ENCODE data around the gene HOXA7. TPM values are rescaled to one million over a fixed set of nuclear protein-coding genes. Genes with fewer than 3 reads are reported as not detected.

Gene HOXA7
- polyA plus RNA-seq, 4 donors, result 11.4 to 31.9 (median 27.3) TPM

DNA sequence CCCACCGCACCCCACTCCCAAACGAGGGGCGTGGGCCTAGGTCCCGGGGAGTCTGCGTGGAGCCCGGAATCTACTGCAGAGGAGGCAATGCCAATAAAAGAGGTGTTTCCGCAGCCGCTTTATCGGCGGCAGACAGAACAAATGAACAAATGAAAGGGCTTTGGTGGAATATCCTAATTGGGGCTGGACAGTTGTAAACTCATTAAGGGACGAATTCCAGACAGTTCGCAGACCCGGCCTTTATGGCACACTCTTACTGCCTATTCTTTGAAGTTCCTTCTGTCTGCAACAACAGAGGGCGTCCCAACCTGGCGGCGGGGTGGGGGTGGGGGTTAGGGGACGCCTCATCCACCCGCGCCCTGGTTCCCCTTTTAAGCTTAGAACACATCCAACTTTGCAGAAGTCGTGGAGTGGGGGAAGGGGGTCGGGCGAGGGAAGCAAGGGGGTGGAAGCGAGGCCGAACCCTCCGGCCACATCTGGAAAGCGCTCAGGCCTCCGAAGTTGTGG, 4.8 kb upstream of the HOXA7 start:
- no peak for DNase-seq (ENCODE audit: low read depth in 4 of 4, low spot score in 3 of 4)

DNA sequence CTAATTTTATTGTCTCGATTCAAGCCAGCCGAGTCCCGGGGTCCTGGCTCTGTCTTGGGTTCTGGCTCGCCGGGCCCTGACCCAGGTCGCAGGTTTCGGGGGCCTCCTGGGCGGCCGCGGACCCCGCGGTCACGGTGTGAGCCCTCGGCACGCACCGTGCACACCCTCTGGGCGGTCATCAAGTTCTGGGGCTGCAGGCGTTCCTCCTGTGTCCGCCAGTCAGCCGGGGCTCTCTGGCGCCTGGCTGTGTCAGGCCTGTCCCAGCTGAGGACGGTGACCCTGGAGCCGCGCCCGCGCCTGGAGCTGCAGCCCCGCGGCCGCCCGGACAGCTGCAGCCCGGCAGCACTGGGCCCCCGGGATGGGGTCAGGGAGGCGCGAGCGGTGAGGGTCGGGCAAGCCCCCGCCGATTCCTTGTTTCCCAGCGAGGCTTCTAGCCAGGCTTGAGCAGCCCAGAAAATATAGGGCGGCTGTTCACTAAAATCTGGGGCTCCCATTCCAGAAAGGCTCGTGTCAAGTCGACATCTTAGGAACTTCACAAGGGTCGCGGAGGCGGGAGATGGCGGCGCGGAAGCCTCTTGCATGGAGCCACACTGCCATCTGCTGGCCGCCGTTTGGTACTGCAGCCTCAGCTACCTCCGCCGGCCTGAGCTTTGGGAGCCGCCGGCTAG, 4.2 kb upstream of the HOXA7 start:
- DNase-seq (ENCODE audit: low read depth in 4 of 4, low spot score in 3 of 4), result peak in 3 of 4 donors; percentile 86 to 93 (median 86)

DNA sequence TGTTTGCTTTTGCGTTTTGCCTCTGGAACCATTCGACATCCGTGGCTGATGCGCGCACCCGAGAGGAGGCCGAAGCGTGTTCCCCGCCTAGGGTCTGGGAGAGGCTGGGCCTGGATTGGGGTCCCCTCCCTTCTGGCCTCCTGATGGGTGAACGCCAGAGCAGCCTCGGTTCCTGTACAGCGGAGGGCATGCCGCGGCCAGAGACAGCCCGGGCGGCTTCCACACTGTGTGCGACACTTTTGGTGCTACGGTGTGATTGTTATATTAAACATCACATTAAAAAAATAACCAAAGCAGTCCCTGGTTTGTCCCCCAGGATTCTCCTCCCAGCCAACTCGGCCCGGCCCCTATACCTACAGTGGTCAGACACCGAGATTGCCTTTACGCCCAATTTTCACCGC, 3.7 kb upstream of the HOXA7 start:
- DNase-seq (ENCODE audit: low read depth in 4 of 4, low spot score in 3 of 4), result no peak

DNA sequence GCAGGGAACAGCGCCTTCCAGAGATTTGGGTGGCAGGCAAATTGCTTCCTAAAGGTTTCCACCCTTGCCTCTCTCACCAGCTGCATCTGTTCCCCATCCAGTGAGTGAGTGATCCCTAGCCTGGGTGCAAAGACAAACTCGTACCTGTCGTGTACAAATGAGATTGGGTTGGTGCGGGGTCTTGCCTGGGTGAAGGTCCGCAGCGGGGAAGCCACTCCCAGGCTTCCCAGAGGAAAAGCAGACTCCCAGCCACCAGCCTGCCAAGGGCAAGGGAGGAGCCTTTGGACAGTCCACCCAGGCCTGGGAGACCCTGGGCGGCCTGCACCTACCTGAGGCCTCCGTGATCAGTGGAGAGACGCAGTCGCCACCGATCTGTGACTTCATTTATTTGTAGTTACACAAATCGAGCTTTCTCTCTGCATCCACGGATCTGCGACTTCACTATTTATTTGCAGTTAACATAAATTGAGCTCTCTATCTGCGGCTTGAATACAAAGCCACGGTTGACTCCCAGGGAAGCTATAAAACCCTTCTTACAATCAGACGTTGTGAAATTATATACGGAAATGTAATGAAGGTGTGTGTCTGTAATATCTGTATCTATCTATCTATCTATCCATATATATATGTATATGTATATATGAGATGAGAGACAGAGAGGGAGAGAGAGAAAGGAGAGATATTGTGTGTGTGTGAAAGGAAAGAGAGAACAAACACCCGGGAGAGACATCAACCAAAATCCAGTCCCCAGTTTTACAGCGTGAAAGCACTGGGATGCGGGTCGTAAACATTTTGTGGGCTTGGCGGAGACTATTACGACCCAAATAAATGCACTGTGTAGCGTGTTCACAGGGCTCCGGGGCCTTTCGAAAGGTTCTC, 3.0 kb upstream of the HOXA7 start:
- no peak for DNase-seq (ENCODE audit: low read depth in 4 of 4, low spot score in 3 of 4)

DNA sequence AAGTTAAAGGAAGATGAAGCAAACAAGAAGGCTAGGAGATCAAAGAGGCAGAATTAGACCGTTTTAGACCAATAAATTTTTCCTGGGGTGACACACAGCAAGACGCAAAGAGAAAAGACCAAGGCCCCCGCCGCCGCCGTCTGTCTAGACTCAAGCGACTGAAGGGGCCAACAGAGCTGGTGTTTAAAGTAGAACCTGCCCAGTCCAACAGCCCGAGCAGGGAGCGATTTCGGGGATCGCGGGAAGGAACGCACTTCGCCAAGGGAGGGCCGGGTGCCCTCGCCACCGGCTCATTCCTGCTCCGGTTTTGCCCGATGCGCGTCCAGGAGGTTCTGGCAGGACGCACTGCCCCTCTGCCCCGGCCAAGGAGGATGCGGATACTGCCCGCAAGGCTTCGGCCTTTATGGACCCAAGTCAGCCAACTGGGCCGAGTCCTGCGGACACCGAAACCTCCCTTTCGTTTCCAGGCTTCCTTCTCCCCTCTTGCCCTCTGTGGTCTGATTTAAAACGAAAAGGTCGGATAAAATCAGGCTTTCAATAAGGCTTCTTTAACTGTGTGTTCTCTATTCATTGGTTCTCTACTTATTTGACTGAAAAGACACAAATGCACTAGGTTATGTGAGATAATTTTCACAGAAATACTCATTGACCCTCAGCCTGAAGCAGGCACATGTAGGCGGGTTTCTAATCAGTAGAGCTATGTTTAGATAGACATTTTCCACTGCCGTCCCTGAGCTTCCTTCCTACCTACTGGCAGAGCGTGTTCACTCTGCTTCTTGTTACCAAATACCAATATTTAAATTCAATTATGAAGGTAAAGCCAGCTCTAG, 2.2 kb upstream of the HOXA7 start:
- DNase-seq (ENCODE audit: low read depth in 4 of 4, low spot score in 3 of 4), result no peak

DNA sequence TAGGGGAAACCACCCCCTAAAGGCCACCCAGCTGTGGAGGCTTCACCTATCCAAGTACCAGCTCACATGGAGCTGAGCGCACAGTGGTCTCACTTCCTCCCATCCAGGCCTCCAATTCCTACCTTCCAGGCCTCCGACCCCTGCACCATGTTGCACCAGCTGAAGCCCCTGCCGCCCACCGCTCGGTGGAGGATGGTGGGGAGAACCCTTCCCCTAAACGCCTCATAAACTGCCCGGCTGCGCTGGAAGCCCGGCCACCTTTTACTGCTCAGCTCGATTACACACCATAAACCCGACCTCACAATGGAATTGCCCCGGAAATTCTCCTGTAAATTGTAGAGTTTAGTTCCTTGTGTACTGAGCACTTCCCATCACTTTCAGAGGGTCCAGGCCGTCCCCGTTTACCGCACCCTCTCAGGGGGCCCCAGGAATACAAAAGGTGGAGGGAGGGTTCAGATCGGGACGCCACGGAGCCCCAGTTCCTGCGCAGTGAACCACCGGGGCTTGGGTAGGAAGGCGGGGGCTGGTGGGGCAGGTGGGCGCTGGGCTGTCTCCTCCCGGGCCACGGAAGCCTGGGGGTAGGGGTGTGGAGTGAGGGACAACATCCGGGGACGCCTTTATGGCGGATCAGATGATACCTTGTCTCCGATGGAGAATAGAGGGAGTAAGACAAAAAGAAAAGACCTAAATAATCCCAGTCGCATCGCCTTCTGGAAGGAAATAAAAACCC, 1.4 kb upstream of the HOXA7 start:
- peak in 1 of 4 donors; percentile 78 for DNase-seq (ENCODE audit: low read depth in 4 of 4, low spot score in 3 of 4)

DNA sequence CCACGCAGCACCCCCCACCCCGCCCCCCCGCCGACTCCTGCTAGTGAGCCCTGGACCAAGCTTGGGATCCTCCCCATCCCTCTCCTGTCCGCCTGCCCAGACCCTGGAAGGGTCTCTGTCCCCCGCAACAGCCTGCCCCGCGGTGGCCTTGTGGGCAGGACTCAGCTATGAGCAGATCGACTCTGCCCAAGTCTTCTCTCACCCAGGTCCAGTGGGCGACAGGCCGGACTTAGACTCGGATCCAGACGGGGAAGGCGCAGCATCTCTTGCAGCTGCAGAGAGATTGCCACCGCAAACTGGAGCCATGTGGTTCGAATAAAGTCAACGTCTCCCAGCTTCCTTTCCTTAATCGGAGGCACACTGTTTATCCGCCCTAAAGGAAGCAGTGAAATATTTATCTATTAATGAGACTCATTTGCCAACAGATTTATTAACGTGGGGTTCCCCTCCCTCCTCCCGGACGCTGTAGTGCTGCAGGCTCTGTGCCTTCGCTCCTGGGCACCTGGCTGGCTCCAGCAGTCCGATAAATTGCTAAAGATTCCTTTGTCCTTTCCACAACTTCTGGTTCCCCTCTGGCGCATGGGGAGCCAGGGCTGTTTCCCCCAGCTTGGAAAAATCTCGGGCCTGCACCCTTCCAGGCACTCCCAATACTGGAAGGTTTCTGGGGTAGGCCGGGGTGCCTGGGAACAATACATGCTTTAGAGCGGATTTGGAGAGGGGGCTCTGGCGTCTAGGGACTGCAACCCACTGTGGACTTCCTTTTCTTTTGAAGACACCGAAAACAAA, 634 bp upstream of the HOXA7 start:
- no peak for DNase-seq (ENCODE audit: low read depth in 4 of 4, low spot score in 3 of 4)

DNA sequence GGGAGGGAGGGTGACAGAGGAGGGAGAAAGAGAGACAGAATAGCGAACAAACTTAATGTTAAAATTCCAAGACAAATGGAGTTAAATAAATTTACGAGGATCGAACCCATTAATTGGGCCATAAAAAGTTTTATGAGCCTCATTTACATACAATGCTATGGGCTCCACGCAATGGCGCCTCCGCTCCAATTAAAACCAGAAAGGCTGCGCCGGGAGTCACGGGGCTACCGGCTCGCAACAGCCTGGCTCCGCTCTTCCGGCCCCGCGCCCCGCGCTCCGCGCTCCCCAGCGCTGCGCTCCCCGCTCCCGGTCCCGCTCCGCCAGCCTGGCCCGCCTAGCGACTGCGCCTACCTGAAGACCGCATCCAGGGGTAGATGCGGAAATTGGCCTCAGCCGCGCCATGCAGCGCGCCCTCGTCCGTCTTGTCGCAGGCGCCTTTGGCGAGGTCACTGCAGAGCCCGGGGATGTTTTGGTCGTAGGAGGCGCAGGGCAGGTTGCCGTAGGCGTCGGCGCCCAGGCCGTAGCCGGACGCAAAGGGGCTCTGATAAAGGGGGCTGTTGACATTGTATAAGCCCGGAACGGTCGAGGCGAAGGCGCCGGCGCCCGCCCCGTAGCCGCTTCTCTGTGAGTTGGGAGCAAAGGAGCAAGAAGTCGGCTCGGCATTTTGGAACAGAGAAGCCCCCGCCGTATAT, 513 bp downstream of the HOXA7 start:
- DNase-seq (ENCODE audit: low read depth in 4 of 4, low spot score in 3 of 4), result no peak

DNA sequence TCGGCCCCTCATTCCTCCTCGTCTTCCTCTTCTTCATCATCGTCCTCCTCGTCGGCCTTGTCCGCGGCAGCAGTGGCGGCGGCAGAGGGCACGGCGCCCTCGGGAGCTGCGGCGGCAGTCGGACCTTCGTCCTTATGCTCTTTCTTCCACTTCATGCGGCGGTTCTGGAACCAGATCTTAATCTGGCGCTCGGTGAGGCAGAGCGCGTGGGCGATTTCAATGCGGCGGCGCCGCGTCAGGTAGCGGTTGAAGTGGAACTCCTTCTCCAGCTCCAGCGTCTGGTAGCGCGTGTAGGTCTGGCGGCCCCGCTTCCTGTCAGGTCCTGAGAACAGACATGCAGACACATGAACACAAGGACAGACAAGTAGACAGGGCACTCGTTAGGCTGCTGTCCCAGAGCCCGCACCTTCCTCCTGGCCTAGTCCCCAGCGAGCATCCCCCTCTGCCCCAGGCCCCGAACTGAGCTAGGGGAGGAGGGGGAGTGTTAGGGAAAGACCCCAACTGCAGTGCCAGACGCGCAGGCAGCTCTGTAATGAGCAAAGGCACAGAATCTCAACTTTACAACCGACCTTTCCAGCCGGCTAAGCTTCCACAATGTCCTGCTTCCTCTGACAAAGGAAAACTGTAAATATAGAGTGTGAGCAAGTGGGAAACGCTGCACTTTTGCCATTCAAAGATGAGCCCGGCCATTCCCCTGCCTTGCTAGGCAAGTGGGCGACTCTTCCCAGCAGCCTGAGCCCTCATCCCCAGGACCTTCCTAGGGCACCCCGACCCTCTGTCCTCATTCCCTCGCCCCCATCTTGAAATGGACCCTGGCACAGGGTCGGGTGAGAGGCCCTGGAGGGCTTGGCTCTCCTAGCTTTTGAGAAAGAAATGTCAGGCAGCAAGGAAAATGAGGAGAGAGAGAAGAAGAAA, 1.3 kb downstream of the HOXA7 start:
- no peak for DNase-seq (ENCODE audit: low read depth in 4 of 4, low spot score in 3 of 4)

DNA sequence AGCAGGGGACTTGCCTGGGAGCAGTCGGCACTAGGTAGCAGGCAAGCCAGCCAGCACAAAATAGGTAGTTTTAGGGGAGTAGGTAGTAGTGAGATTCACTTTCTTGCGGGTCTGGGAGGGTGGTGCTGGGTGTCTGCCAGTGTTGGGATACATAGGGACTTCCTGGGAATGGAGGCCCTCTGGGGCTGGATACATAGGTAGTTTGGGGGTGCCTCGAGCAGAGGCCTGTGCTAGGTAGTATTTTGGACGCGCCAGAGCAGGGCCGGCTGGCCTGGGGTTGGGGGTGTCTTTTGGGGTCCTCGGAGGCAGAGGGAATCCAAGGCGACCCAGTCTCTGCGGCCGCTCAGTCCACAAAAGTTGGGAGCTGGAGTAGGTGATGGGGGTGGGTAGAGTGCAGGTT, 2.1 kb downstream of the HOXA7 start:
- DNase-seq (ENCODE audit: low read depth in 4 of 4, low spot score in 3 of 4), result no peak

DNA sequence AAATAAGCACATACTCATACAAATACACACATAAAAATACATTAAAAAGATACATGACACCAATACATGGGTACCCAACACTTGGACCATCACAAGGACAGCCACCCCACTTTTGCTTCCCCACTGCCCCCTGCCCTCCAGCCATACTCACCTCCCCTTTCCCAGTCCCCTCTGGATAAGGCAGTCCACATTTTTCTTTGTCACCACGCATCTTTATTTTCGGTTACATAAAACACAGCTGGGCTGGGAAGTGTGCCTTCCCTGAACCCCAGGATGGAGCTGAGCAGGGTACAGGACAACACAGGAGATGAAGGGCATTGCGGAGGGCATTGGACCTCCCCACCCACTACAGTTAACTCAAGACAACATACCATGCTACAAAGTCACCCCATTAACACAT, 2.9 kb downstream of the HOXA7 start:
- no peak for DNase-seq (ENCODE audit: low read depth in 4 of 4, low spot score in 3 of 4)

DNA sequence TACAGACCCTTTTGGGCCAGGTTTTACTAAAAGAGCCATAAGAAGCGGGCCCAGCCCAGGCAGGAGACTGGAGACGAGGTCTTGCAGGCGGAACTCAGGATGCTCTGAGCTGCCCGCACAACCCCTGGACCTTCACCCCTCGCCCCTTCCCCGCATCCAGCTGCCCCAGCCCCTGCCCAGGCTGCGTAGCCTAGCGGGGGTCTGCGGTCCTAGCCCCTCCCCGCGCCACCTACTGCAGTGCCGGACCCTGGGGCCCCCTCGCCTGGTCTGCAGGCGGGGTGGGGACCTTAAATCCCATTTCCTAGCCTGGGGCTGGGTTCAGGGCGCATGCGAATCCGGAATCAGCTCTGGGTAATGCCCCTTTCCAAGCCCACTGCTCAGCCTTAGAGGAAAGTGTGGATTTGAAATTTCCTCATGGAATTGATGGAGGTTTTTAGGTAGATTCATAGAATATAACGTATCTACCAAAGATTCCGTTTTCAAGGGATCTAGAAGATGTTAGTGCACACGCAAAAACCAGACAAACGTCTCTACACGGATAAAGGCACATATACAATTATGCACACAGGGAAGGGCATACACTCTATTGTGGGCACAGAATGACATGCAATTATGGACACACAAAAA, 3.5 kb downstream of the HOXA7 start:
- DNase-seq (ENCODE audit: low read depth in 4 of 4, low spot score in 3 of 4), result no peak

DNA sequence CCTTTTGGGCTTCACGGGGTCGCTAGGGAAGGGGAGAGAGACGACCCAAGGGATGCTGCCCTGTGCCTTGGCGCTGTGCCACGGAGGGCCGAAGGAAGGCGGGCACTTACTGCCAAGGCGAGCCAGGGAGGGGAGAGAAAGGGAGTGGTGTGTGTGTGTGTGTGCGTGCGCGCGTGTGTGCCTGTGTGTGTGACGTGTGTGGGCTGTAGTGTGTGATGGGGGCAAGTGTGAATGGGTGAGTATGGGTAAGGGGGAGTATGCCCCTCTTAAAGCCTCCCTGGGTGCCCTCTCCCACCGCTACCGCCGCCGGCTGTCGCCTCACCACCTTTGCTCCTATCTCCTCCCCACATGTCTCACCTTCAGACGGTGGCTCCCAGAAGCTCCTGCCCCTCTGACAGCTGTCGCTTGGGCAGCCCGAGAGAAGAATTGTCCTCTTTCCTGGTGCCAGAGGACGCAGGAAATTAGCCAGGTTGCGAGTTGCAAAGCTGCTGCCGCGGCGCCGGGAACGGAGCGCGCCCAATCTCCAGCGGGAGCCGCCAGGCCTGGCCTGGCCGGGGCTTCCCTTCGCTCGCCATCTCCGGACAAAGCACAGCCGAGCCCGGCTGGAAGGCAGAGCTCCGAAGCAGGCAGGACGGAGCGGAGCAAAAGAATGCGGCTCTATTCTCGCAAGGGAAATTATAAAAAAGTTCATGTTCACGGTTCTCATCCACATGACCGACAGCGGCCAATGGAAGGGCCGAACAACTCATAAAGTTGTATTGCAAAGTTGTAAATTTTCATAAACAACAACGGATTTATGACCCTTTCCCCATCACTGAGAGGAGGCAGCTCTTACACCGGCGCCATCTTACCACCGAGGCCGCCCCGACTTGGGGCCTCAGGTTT, 4.3 kb downstream of the HOXA7 start, which contains the start of gene HOXA3:
Gene HOXA3, minus strand, starts transcription at position 653 of the 885 bp plus-strand sequence. CDS start 41,943 bp downstream, outside the sequence.
- DNase-seq (ENCODE audit: low read depth in 4 of 4, low spot score in 3 of 4), result peak in 2 of 4 donors; percentile 88 to 91

DNA sequence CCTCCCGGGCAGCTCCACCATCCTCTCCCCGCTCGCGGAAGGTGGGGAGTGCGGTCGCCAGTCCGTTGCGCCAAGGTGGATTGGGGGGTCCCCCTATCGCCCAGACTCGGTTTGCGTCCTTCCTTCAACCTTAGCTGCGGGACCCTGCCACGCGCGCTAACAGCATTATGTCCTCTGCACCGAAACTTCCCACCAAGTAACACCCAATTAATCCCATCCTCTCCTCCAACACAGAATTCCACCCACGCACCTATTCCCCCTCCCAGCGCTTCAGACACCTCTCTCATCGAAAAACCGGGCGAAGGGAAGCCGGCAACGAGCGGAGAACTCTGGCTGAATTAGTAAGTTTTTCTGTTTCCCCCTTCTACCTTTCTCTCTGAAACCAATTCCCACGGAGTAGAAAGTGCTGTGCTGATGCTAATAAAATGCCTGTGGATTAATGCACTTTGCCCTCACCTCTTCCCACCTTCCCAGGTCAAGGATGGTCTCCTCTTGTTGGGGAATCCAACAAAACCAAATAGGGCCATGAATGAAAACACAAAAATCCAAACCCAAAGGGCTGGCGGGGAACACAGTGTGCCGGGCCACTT, 5.0 kb downstream of the HOXA7 start:
- no peak for DNase-seq (ENCODE audit: low read depth in 4 of 4, low spot score in 3 of 4)

DNA sequence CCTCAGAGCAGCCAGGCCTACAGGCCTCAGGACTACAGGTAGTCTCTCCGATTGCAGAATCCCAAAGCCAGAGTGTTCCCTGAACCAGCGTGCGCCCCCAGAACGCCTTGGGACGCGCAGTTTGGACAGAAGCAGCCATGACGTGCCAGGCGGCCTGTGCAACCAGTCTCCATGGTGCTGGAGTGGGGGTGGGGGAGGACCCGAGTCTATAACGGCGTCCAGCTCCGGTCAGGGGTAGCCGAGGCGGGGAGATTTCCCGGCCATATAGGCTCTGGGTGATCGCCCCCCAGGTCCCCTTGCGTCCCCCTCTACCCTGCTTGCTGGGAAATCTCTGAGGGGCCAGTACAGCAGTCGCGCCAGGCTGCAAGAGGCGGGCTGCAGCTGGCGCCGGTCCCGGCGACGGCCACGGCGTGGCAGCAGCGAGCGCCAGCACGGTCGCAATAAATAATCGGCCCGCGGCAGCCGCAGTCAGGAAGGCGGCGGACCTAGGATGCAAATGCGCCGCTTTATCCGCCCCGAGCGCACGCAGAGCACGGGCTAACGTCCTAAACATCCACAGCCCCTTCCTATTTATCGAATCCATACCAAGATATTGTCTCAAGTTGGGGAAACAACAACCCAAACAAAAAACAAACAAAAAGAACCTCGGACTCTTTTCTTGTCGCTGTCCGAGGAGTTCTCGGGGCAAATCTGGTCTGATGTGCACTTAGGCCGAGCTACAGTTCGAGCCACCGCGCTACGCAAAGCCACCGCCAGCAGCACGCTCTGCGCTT, 5.7 kb downstream of the HOXA7 start:
- peak in 1 of 4 donors; percentile 73 for DNase-seq (ENCODE audit: low read depth in 4 of 4, low spot score in 3 of 4)
